Endothelial cell (in vitro differentiated cells): Measurements from ENCODE around the gene SLC29A3. TPM values are rescaled to one million over a fixed set of nuclear protein-coding genes. Genes with fewer than 3 reads are reported as not detected.

ENCODE experiments used
- DNase-seq: peaks from one replicate; pipeline ENCODE4 v3.0.0; 2021; ENCODE audit warnings: low spot score
- H3K27ac Mint-ChIP-seq: one replicate; pipeline ENCODE4 v1.8.0; 2021; ENCODE audit warnings: mixed read lengths, inconsistent platforms; ENCODE audit not compliant: unreplicated experiment
- H3K27me3 Mint-ChIP-seq: one replicate; pipeline ENCODE4 v1.8.0; 2021; ENCODE audit warnings: mild to moderate bottlenecking, moderate library complexity, mixed read lengths, inconsistent platforms; ENCODE audit not compliant: unreplicated experiment
- H3K36me3 Mint-ChIP-seq: one replicate; pipeline ENCODE4 v1.8.0; 2021; ENCODE audit warnings: mild to moderate bottlenecking, low read depth, mixed read lengths, inconsistent platforms; ENCODE audit not compliant: unreplicated experiment
- H3K4me1 Mint-ChIP-seq: one replicate; pipeline ENCODE4 v1.8.0; 2021; ENCODE audit warnings: mild to moderate bottlenecking, mixed read lengths, inconsistent platforms; ENCODE audit not compliant: unreplicated experiment
- H3K4me3 Mint-ChIP-seq: one replicate; pipeline ENCODE4 v1.8.0; 2021; ENCODE audit warnings: mild to moderate bottlenecking, mixed read lengths, inconsistent platforms; ENCODE audit not compliant: unreplicated experiment
- H3K9me3 Mint-ChIP-seq: one replicate; pipeline ENCODE4 v1.8.0; 2021; ENCODE audit warnings: mixed read lengths, inconsistent platforms; ENCODE audit not compliant: unreplicated experiment
- total RNA-seq: library from RNA; stranded (reverse); fragmentation: NEBNext Ultra II Directional; extraction: Animal tissue kit (Norgen Biotek cat#: 25700); gene quantifications from one replicate; pipeline ENCODE4 v1.2.1, GENCODE V29; 2021; ENCODE audit not compliant: unreplicated experiment
- TF ChIP-seq, protein P1 (sequence below): fragments of 200-600 bp; sonication (generic); IDR thresholded peaks from one replicate; pipeline ENCODE4 v1.5.0; 2021; ENCODE audit warnings: antibody characterized with exemption; ENCODE audit not compliant: unreplicated experiment

Gene SLC29A3
- total RNA-seq, 1 donor from 2014 or later = 11.7 TPM

DNA sequence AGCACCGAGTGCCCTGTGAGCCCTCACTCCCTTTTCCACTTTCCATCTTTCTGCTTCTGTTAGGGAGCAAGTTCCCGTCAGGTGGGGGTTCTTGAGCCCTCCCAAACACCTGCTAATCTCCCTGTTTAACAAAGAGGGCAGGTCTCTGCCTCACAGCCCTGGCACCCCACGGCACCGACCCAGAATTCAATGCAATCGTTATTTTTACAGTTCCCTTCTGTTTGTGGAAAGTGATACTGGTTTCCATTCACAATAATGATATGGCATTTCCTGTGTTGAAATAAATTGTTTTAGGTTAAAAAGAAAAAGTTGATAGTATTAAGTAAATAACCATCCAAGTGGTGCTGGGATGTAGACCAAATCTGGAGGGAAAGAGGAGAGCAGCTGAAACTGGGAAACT lies 38.8 kb upstream of the SLC29A3 start:
- Mint-ChIP-seq H3K9me3 (no peaks in the 10 kb centered on the region), H3K27ac (peak overlapping the region; percentile 54), H3K27me3 (peaks cover 22% of the 10 kb centered on the region), H3K36me3 (peaks cover 25% of the 10 kb centered on the region), H3K4me3 (peak overlapping the region; percentile 65), H3K4me1 (peaks cover 36% of the 10 kb centered on the region)
- no peak for DNase-seq
- TF ChIP-seq, protein P1, sequence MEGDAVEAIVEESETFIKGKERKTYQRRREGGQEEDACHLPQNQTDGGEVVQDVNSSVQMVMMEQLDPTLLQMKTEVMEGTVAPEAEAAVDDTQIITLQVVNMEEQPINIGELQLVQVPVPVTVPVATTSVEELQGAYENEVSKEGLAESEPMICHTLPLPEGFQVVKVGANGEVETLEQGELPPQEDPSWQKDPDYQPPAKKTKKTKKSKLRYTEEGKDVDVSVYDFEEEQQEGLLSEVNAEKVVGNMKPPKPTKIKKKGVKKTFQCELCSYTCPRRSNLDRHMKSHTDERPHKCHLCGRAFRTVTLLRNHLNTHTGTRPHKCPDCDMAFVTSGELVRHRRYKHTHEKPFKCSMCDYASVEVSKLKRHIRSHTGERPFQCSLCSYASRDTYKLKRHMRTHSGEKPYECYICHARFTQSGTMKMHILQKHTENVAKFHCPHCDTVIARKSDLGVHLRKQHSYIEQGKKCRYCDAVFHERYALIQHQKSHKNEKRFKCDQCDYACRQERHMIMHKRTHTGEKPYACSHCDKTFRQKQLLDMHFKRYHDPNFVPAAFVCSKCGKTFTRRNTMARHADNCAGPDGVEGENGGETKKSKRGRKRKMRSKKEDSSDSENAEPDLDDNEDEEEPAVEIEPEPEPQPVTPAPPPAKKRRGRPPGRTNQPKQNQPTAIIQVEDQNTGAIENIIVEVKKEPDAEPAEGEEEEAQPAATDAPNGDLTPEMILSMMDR = no peak

DNA sequence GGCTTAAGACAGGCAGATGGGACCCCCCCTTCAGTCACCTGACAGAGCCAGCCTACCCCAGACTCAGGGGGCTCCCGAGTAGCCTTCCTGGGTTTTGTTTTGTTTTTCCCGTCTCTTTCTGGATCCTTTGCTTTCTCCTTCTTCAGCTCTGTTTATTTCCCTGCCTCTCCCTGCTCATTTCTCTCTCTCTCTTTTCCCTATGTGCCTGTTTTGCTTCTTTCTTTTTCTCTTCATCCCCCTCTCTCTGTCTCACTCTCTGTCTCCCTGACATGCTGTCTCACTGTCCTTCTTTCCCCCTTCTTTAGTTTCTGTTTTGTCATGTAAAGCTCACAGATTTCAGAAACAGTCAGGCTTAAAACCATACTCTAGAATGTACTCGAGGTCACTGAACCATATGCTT lies 38.2 kb upstream of the SLC29A3 start:
- H3K27ac Mint-ChIP-seq = peak overlapping the region; percentile 4
- H3K4me1 Mint-ChIP-seq = peaks cover 30% of the 10 kb centered on the region
- TF ChIP-seq, protein P1 = no peak
- no peak for DNase-seq
- H3K9me3 Mint-ChIP-seq = no peaks in the 10 kb centered on the region
- peaks cover 29% of the 10 kb centered on the region for H3K36me3 Mint-ChIP-seq
- peaks cover 22% of the 10 kb centered on the region for H3K27me3 Mint-ChIP-seq
- no peak overlapping the region for H3K4me3 Mint-ChIP-seq

DNA sequence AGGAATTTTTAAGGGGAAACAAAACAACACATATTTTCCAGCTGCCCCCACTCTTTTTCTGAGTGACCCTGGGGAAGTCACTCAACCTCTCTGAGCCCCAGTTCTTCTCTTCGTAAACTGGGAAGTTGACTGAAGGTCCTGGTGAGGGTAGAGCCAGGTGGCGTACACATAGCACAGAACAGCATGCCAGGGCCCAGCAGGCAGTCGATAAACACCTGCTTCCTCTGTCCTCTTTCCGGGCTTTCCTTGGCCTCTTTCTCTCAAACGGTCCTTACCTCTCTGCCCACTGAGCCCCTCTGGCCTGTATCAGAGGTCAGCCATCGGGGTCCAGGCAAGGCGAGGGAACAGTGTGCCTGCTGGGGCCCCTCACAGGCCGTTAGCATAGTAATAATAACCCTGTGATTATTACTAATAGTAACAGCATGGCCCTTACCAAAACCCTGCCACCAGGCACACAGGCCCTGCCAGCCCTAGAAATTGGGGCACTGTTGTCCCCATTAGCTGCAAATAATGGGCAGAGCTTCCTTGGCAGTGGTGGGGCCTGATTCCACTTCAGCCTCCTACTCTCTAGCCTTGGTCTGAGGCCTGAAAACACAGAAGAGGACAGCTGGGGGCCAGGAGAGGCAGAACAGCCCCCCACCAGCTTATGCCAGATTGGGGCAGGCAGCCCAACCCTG lies 37.3 kb upstream of the SLC29A3 start:
- no peak for DNase-seq
- TF ChIP-seq, protein P1 = no peak
- Mint-ChIP-seq H3K9me3 (no peaks in the 10 kb centered on the region), H3K27ac (no peak overlapping the region), H3K36me3 (peaks cover 37% of the 10 kb centered on the region), H3K27me3 (peaks cover 26% of the 10 kb centered on the region), H3K4me3 (no peak overlapping the region), H3K4me1 (peaks cover 29% of the 10 kb centered on the region)

- TF ChIP-seq, protein P1 = no peak
- H3K9me3 Mint-ChIP-seq = no peaks in the 10 kb centered on the region
- H3K27me3 Mint-ChIP-seq = peaks cover 24% of the 10 kb centered on the region
- peak overlapping the region; percentile 31 for H3K4me3 Mint-ChIP-seq
- peaks cover 38% of the 10 kb centered on the region for H3K36me3 Mint-ChIP-seq
- DNase-seq = no peak
- H3K27ac Mint-ChIP-seq = peak overlapping the region; percentile 24
- peaks cover 28% of the 10 kb centered on the region for H3K4me1 Mint-ChIP-seq
These were observed 36.8 kb upstream of the SLC29A3 start for GRCh38 chr10:71282323-71282680.

GRCh38 chr10:71283410-71283809 lies 35.6 kb upstream of the SLC29A3 start:
- Mint-ChIP-seq H3K27me3 (peaks cover 29% of the 10 kb centered on the region), H3K4me1 (peaks cover 22% of the 10 kb centered on the region), H3K36me3 (peaks cover 44% of the 10 kb centered on the region), H3K4me3 (peak overlapping the region; percentile 61), H3K27ac (peak overlapping the region; percentile 69), H3K9me3 (no peaks in the 10 kb centered on the region)
- DNase-seq = no peak
- TF ChIP-seq, protein P1 = no peak
